ENCODE measurements around the gene XPNPEP1.
A peak's percentile ranks its signal among the peaks of the same experiment; 100 is the strongest.
"Not testable (repeated sequence)": the region's sequence is repeated elsewhere in the genome, so short reads cannot be mapped to it uniquely, and the experiment has no call there.

Gene XPNPEP1

GRCh38 chr10:109931163-109931562 is 7.9 kb upstream of the XPNPEP1 start:
- H3K4me1 ChIP-seq (ENCODE audit: control insufficient read depth, insufficient read depth, low read length): peaks cover 28% of the 10 kb centered on the region
- no peak overlapping the region for H3K9ac ChIP-seq (ENCODE audit: low read depth, low read length)
- no peaks in the 10 kb centered on the region for H3K36me3 ChIP-seq (ENCODE audit: control insufficient read depth, insufficient read depth, low read length)
- no peaks in the 10 kb centered on the region for H3K9me3 ChIP-seq (ENCODE audit: control insufficient read depth, insufficient read depth, low read length)
- H3K27me3 ChIP-seq (ENCODE audit: control insufficient read depth, insufficient read depth, low read length): no peaks in the 10 kb centered on the region
- no peak overlapping the region for H3K4me3 ChIP-seq (ENCODE audit: low read depth, low read length)

- Histone ChIP-seq H3K9me3 (ENCODE audit: control insufficient read depth, insufficient read depth, low read length) (no peaks in the 10 kb centered on the region), H3K36me3 (ENCODE audit: control insufficient read depth, insufficient read depth, low read length) (no peaks in the 10 kb centered on the region), H3K4me1 (ENCODE audit: control insufficient read depth, insufficient read depth, low read length) (peaks cover 18% of the 10 kb centered on the region), H3K4me3 (ENCODE audit: low read depth, low read length) (no peak overlapping the region), H3K9ac (ENCODE audit: low read depth, low read length) (no peak overlapping the region), H3K27me3 (ENCODE audit: control insufficient read depth, insufficient read depth, low read length) (peaks cover 4% of the 10 kb centered on the region)
Observed at GRCh38 chr10:109929501-109930219, 6.3 kb upstream of the XPNPEP1 start.

- no peaks in the 10 kb centered on the region for H3K9me3 ChIP-seq (ENCODE audit: control insufficient read depth, insufficient read depth, low read length)
- peaks cover 14% of the 10 kb centered on the region for H3K27me3 ChIP-seq (ENCODE audit: control insufficient read depth, insufficient read depth, low read length)
- H3K4me1 ChIP-seq (ENCODE audit: control insufficient read depth, insufficient read depth, low read length): peaks cover 9% of the 10 kb centered on the region
- no peak overlapping the region for H3K4me3 ChIP-seq (ENCODE audit: low read depth, low read length)
- H3K9ac ChIP-seq (ENCODE audit: low read depth, low read length): no peak overlapping the region
- no peaks in the 10 kb centered on the region for H3K36me3 ChIP-seq (ENCODE audit: control insufficient read depth, insufficient read depth, low read length)
Observed at GRCh38 chr10:109928475-109928891, 5.2 kb upstream of the XPNPEP1 start.

DNA sequence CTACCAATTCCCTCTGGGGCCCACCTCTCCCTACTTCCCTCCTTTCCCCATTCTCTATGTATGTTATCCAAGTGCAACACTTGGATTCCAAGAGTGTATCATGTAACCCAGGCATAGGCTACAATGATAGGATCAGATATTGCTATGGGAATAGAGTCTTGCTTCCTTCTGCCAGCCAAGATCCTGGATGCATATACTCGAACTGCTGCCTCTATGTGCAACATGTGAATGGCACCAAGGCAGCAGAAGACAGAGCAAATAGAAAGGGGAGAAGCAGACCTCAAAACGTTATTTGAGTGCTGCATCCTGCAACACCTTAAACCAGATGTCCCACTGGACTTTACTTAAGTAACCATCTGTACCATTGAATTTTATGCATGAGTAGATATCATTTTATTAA is 3.5 kb upstream of the XPNPEP1 start:
- Histone ChIP-seq H3K9me3 (ENCODE audit: control insufficient read depth, insufficient read depth, low read length) (no peaks in the 10 kb centered on the region), H3K27me3 (ENCODE audit: control insufficient read depth, insufficient read depth, low read length) (peaks cover 18% of the 10 kb centered on the region), H3K4me1 (ENCODE audit: control insufficient read depth, insufficient read depth, low read length) (peaks cover 10% of the 10 kb centered on the region), H3K4me3 (ENCODE audit: low read depth, low read length) (no peak overlapping the region), H3K36me3 (ENCODE audit: control insufficient read depth, insufficient read depth, low read length) (no peaks in the 10 kb centered on the region), H3K9ac (ENCODE audit: low read depth, low read length) (no peak overlapping the region)

- H3K9ac ChIP-seq (ENCODE audit: low read depth, low read length): no peak overlapping the region
- H3K36me3 ChIP-seq (ENCODE audit: control insufficient read depth, insufficient read depth, low read length): no peaks in the 10 kb centered on the region
- no peak overlapping the region for H3K4me3 ChIP-seq (ENCODE audit: low read depth, low read length)
- no peaks in the 10 kb centered on the region for H3K9me3 ChIP-seq (ENCODE audit: control insufficient read depth, insufficient read depth, low read length)
- H3K27me3 ChIP-seq (ENCODE audit: control insufficient read depth, insufficient read depth, low read length): peaks cover 18% of the 10 kb centered on the region
- peaks cover 10% of the 10 kb centered on the region for H3K4me1 ChIP-seq (ENCODE audit: control insufficient read depth, insufficient read depth, low read length)
Observed at GRCh38 chr10:109926061-109926745, 2.9 kb upstream of the XPNPEP1 start.

DNA sequence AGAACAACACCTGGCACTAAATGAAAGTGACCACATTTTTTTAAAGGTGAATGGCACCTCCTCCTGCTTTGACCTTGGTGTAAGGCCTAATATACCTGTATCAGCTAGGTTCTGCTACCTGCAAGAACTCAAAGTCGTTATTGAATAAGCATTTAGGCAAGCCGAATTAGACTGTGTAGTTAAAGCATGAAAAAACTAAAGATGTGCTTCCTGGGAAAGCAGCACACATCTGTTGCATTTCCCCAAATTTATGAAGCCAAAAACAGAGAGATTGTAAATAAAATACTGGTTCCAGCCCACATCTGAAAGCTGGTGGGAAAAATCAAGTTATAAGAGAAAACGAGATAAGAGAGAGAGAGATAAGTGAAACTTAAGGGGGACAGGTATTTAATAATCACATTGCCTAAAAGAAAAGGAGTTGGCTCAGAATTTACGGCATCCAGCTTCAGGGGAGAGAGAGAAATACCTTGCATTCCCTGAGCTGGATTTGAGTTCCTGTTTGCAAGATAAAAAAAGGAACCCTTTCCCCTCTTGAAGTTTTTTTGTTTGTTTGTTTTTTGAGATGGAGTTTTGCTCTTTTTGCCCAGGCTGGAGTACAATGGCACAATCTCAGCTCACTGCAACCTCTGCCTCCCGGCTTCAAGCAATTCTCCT is 1.8 kb upstream of the XPNPEP1 start:
- Histone ChIP-seq H3K27me3 (ENCODE audit: control insufficient read depth, insufficient read depth, low read length) (peaks cover 18% of the 10 kb centered on the region), H3K4me1 (ENCODE audit: control insufficient read depth, insufficient read depth, low read length) (peaks cover 10% of the 10 kb centered on the region), H3K36me3 (ENCODE audit: control insufficient read depth, insufficient read depth, low read length) (no peaks in the 10 kb centered on the region), H3K4me3 (ENCODE audit: low read depth, low read length) (no peak overlapping the region), H3K9me3 (ENCODE audit: control insufficient read depth, insufficient read depth, low read length) (no peaks in the 10 kb centered on the region), H3K9ac (ENCODE audit: low read depth, low read length) (no peak overlapping the region)

DNA sequence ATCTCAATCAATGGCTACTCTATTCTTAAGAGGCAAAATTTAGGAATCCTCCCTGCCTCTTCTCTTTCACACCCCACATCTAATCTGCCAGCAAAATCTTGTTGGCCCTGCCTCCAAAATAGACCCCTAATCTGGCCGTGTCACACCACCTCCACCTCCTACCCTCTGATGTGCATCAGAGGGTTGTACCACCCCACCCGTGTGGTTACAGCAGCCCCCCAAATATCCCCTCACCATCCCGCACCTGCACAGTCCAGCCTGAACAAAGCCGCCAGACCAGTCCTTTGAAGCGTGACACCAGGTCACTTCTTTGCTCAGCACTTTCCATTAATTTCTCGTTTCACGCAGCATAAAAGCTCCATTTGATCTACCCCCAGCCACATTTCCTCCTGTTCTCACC is 776 bp upstream of the XPNPEP1 start:
- H3K36me3 ChIP-seq (ENCODE audit: control insufficient read depth, insufficient read depth, low read length): no peaks in the 10 kb centered on the region
- H3K9ac ChIP-seq (ENCODE audit: low read depth, low read length): peak overlapping the region; percentile 38
- peak overlapping the region; percentile 33 for H3K4me3 ChIP-seq (ENCODE audit: low read depth, low read length)
- H3K27me3 ChIP-seq (ENCODE audit: control insufficient read depth, insufficient read depth, low read length): peaks cover 18% of the 10 kb centered on the region
- H3K9me3 ChIP-seq (ENCODE audit: control insufficient read depth, insufficient read depth, low read length): no peaks in the 10 kb centered on the region
- H3K4me1 ChIP-seq (ENCODE audit: control insufficient read depth, insufficient read depth, low read length): peaks cover 10% of the 10 kb centered on the region

DNA sequence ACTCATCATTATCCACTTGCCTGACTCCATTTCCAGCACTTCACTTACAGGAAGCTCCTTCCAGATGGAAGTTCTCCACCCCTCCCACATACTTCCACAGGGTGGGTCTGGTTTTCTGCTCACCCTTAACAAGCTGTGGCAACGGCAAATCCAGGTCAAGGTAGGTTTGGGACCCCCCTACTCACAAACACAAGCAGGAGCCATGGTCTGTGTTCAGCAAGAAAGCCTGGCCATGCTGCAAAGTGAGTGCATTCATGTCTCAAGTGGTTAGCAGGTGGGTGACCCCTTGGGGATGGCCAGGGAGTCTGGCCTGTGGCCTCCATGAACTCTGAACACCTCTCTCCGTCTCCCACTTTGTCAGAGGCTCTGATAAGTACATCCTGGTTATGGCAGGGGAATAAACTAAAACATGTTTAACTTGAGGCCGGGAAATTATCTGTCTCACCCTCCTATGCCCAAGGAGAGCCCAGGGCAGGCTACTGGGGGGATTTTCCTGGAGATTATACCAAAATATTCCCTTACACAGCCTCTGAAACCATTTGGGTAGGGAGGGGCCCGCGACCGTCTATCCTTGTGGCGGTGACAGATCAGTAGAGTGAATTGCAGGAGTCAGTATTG is 844 bp downstream of the XPNPEP1 start:
- peak overlapping the region; percentile 69 for H3K4me3 ChIP-seq (ENCODE audit: low read depth, low read length)
- peaks cover 18% of the 10 kb centered on the region for H3K27me3 ChIP-seq (ENCODE audit: control insufficient read depth, insufficient read depth, low read length)
- H3K9me3 ChIP-seq (ENCODE audit: control insufficient read depth, insufficient read depth, low read length): no peaks in the 10 kb centered on the region
- H3K36me3 ChIP-seq (ENCODE audit: control insufficient read depth, insufficient read depth, low read length): no peaks in the 10 kb centered on the region
- H3K4me1 ChIP-seq (ENCODE audit: control insufficient read depth, insufficient read depth, low read length): peaks cover 10% of the 10 kb centered on the region
- H3K9ac ChIP-seq (ENCODE audit: low read depth, low read length): peak overlapping the region; percentile 39

- Histone ChIP-seq H3K36me3 (ENCODE audit: control insufficient read depth, insufficient read depth, low read length) (no peaks in the 10 kb centered on the region), H3K9me3 (ENCODE audit: control insufficient read depth, insufficient read depth, low read length) (no peaks in the 10 kb centered on the region), H3K4me3 (ENCODE audit: low read depth, low read length) (no peak overlapping the region), H3K9ac (ENCODE audit: low read depth, low read length) (no peak overlapping the region), H3K27me3 (ENCODE audit: control insufficient read depth, insufficient read depth, low read length) (peaks cover 17% of the 10 kb centered on the region), H3K4me1 (ENCODE audit: control insufficient read depth, insufficient read depth, low read length) (peaks cover 12% of the 10 kb centered on the region)
Observed at GRCh38 chr10:109920016-109920415, 3.3 kb downstream of the XPNPEP1 start.

- no peak overlapping the region for H3K4me3 ChIP-seq (ENCODE audit: low read depth, low read length)
- H3K9ac ChIP-seq (ENCODE audit: low read depth, low read length): no peak overlapping the region
- H3K9me3 ChIP-seq (ENCODE audit: control insufficient read depth, insufficient read depth, low read length): no peaks in the 10 kb centered on the region
- H3K27me3 ChIP-seq (ENCODE audit: control insufficient read depth, insufficient read depth, low read length): peaks cover 9% of the 10 kb centered on the region
- H3K36me3 ChIP-seq (ENCODE audit: control insufficient read depth, insufficient read depth, low read length): no peaks in the 10 kb centered on the region
- peaks cover 12% of the 10 kb centered on the region for H3K4me1 ChIP-seq (ENCODE audit: control insufficient read depth, insufficient read depth, low read length)
Observed at GRCh38 chr10:109919220-109919619, 4.1 kb downstream of the XPNPEP1 start.

GRCh38 chr10:109918707-109919106 is 4.6 kb downstream of the XPNPEP1 start:
- H3K9me3 ChIP-seq (ENCODE audit: control insufficient read depth, insufficient read depth, low read length); H3K9ac ChIP-seq (ENCODE audit: low read depth, low read length); H3K27me3 ChIP-seq (ENCODE audit: control insufficient read depth, insufficient read depth, low read length); H3K36me3 ChIP-seq (ENCODE audit: control insufficient read depth, insufficient read depth, low read length); H3K4me3 ChIP-seq (ENCODE audit: low read depth, low read length): not testable (repeated sequence)
- H3K4me1 ChIP-seq (ENCODE audit: control insufficient read depth, insufficient read depth, low read length): peaks cover 11% of the 10 kb centered on the region
